C4-2B (cell line): ENCODE results near the gene TBL1XR1.

ENCODE experiments used
- ZFX ChIP-seq: fragments of 450-650 bp; IDR thresholded peaks from 2 replicates; pipeline ENCODE4 v1.6.1; 2017
- TF ChIP-seq, protein P1 (sequence below): fragments of 450-650 bp; conservative IDR thresholded peaks from 2 replicates; pipeline ENCODE4 v1.5.1; 2017; ENCODE audit warnings: mild to moderate bottlenecking

DNA sequence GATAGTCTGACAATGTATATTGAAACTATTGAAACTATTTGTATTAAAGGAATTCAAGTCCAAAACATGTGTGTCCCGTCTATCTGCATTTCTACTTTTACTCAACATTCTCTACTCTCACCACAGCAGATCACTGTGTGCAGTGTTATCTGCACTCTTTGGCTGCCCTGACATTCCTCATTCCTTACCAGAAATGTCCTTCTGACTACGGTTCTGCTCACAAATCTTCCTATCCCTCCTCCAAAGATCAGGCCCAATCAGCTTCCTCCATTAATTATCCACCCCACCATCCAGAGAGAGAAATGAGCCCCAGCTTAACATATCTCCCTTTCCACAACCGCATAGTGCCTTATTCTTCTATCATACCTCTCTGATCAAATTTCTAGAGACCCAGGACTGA lies 94.7 kb downstream of the TBL1XR1 start:
- TF ChIP-seq, protein P1, sequence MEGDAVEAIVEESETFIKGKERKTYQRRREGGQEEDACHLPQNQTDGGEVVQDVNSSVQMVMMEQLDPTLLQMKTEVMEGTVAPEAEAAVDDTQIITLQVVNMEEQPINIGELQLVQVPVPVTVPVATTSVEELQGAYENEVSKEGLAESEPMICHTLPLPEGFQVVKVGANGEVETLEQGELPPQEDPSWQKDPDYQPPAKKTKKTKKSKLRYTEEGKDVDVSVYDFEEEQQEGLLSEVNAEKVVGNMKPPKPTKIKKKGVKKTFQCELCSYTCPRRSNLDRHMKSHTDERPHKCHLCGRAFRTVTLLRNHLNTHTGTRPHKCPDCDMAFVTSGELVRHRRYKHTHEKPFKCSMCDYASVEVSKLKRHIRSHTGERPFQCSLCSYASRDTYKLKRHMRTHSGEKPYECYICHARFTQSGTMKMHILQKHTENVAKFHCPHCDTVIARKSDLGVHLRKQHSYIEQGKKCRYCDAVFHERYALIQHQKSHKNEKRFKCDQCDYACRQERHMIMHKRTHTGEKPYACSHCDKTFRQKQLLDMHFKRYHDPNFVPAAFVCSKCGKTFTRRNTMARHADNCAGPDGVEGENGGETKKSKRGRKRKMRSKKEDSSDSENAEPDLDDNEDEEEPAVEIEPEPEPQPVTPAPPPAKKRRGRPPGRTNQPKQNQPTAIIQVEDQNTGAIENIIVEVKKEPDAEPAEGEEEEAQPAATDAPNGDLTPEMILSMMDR, result no peak
- TF ChIP-seq ZFX, result no peak
